ENCODE measurements around the gene ITGB2. TPM values are rescaled to one million over a fixed set of nuclear protein-coding genes. Genes with fewer than 3 reads are reported as not detected.

Gene ITGB2
- total RNA-seq, 1 donor from 2014 or later, result 19.8 TPM

GRCh38 chr21:44948426-44949120 is 27.9 kb upstream of the ITGB2 start:
- H3K9ac ChIP-seq (ENCODE audit: low read depth in 1 of 3, low read length in 3 of 3), result no peak overlapping the region
- H3K4me1 ChIP-seq (ENCODE audit: control insufficient read depth in 3 of 3, insufficient read depth in 3 of 3, low read length in 3 of 3), result peaks cover 43 to 72% (median 64%) of the 10 kb centered on the region in 3 donors
- no peak overlapping the region for H3K4me3 ChIP-seq (ENCODE audit: low read length in 3 of 3)
- no peaks in the 10 kb centered on the region for H3K9me3 ChIP-seq (ENCODE audit: control insufficient read depth in 3 of 3, low read length in 3 of 3)
- H3K27ac ChIP-seq (ENCODE audit: low read depth, low read length), result no peak overlapping the region
- H3K36me3 ChIP-seq (ENCODE audit: control insufficient read depth in 3 of 3, insufficient read depth in 3 of 3, low read length in 3 of 3), result peaks cover 18 to 19% (median 19%) of the 10 kb centered on the region in 3 donors
- no peaks in the 10 kb centered on the region for H3K27me3 ChIP-seq (ENCODE audit: control insufficient read depth in 3 of 3, insufficient read depth in 3 of 3, low read length in 3 of 3)

GRCh38 chr21:44947930-44948331 is 27.2 kb upstream of the ITGB2 start:
- Histone ChIP-seq H3K9ac (ENCODE audit: low read depth in 1 of 3, low read length in 3 of 3) (peak overlapping the region in 1 of 3 donors; percentile 68), H3K36me3 (ENCODE audit: control insufficient read depth in 3 of 3, insufficient read depth in 3 of 3, low read length in 3 of 3) (peaks cover 19 to 21% (median 20%) of the 10 kb centered on the region in 3 donors), H3K27me3 (ENCODE audit: control insufficient read depth in 3 of 3, insufficient read depth in 3 of 3, low read length in 3 of 3) (no peaks in the 10 kb centered on the region), H3K9me3 (ENCODE audit: control insufficient read depth in 3 of 3, low read length in 3 of 3) (no peaks in the 10 kb centered on the region), H3K4me3 (ENCODE audit: low read length in 3 of 3) (peak overlapping the region in 2 of 3 donors; percentile 35 to 43), H3K4me1 (ENCODE audit: control insufficient read depth in 3 of 3, insufficient read depth in 3 of 3, low read length in 3 of 3) (peaks cover 37 to 65% (median 58%) of the 10 kb centered on the region in 3 donors), H3K27ac (ENCODE audit: low read depth, low read length) (peak overlapping the region; percentile 36)

GRCh38 chr21:44947111-44947929 is 26.6 kb upstream of the ITGB2 start:
- Histone ChIP-seq H3K36me3 (ENCODE audit: control insufficient read depth in 3 of 3, insufficient read depth in 3 of 3, low read length in 3 of 3) (peaks cover 19 to 21% (median 20%) of the 10 kb centered on the region in 3 donors), H3K4me1 (ENCODE audit: control insufficient read depth in 3 of 3, insufficient read depth in 3 of 3, low read length in 3 of 3) (peaks cover 33 to 61% (median 53%) of the 10 kb centered on the region in 3 donors)

GRCh38 chr21:44946254-44947041 is 25.7 kb upstream of the ITGB2 start:
- H3K27me3 ChIP-seq (ENCODE audit: control insufficient read depth in 3 of 3, insufficient read depth in 3 of 3, low read length in 3 of 3), result no peaks in the 10 kb centered on the region
- H3K9me3 ChIP-seq (ENCODE audit: control insufficient read depth in 3 of 3, low read length in 3 of 3), result no peaks in the 10 kb centered on the region
- peak overlapping the region in 2 of 3 donors; percentile 14 to 68 for H3K9ac ChIP-seq (ENCODE audit: low read depth in 1 of 3, low read length in 3 of 3)
- H3K4me3 ChIP-seq (ENCODE audit: low read length in 3 of 3), result no peak overlapping the region
- H3K27ac ChIP-seq (ENCODE audit: low read depth, low read length), result peak overlapping the region; percentile 36
- H3K36me3 ChIP-seq (ENCODE audit: control insufficient read depth in 3 of 3, insufficient read depth in 3 of 3, low read length in 3 of 3), result peaks cover 19 to 25% (median 20%) of the 10 kb centered on the region in 3 donors
- H3K4me1 ChIP-seq (ENCODE audit: control insufficient read depth in 3 of 3, insufficient read depth in 3 of 3, low read length in 3 of 3), result peaks cover 38 to 62% (median 54%) of the 10 kb centered on the region in 3 donors

More at GRCh38 chr21:44947111-44947929, 26.6 kb upstream of the ITGB2 start:
- Histone ChIP-seq H3K27ac (ENCODE audit: low read depth, low read length) (peak overlapping the region; percentile 36), H3K4me3 (ENCODE audit: low read length in 3 of 3) (peak overlapping the region in 2 of 3 donors; percentile 35 to 43), H3K27me3 (ENCODE audit: control insufficient read depth in 3 of 3, insufficient read depth in 3 of 3, low read length in 3 of 3) (no peaks in the 10 kb centered on the region), H3K9ac (ENCODE audit: low read depth in 1 of 3, low read length in 3 of 3) (peak overlapping the region in 2 of 3 donors; percentile 14 to 68), H3K9me3 (ENCODE audit: control insufficient read depth in 3 of 3, low read length in 3 of 3) (no peaks in the 10 kb centered on the region)

GRCh38 chr21:44944596-44944995 is 23.9 kb upstream of the ITGB2 start:
- no peak overlapping the region for H3K27ac ChIP-seq (ENCODE audit: low read depth, low read length)
- no peak overlapping the region for H3K9ac ChIP-seq (ENCODE audit: low read depth in 1 of 3, low read length in 3 of 3)
- H3K4me1 ChIP-seq (ENCODE audit: control insufficient read depth in 3 of 3, insufficient read depth in 3 of 3, low read length in 3 of 3), result peaks cover 39 to 61% (median 51%) of the 10 kb centered on the region in 3 donors
- H3K27me3 ChIP-seq (ENCODE audit: control insufficient read depth in 3 of 3, insufficient read depth in 3 of 3, low read length in 3 of 3), result no peaks in the 10 kb centered on the region
- peaks cover 19 to 25% (median 20%) of the 10 kb centered on the region in 3 donors for H3K36me3 ChIP-seq (ENCODE audit: control insufficient read depth in 3 of 3, insufficient read depth in 3 of 3, low read length in 3 of 3)
- H3K4me3 ChIP-seq (ENCODE audit: low read length in 3 of 3), result no peak overlapping the region
- no peaks in the 10 kb centered on the region for H3K9me3 ChIP-seq (ENCODE audit: control insufficient read depth in 3 of 3, low read length in 3 of 3)

- H3K4me3 ChIP-seq (ENCODE audit: low read length in 3 of 3), result no peak overlapping the region
- no peak overlapping the region for H3K27ac ChIP-seq (ENCODE audit: low read depth, low read length)
- peaks cover 40 to 61% (median 50%) of the 10 kb centered on the region in 3 donors for H3K4me1 ChIP-seq (ENCODE audit: control insufficient read depth in 3 of 3, insufficient read depth in 3 of 3, low read length in 3 of 3)
- H3K27me3 ChIP-seq (ENCODE audit: control insufficient read depth in 3 of 3, insufficient read depth in 3 of 3, low read length in 3 of 3), result no peaks in the 10 kb centered on the region
- H3K9ac ChIP-seq (ENCODE audit: low read depth in 1 of 3, low read length in 3 of 3), result no peak overlapping the region
- H3K9me3 ChIP-seq (ENCODE audit: control insufficient read depth in 3 of 3, low read length in 3 of 3), result no peaks in the 10 kb centered on the region
- H3K36me3 ChIP-seq (ENCODE audit: control insufficient read depth in 3 of 3, insufficient read depth in 3 of 3, low read length in 3 of 3), result peaks cover 19 to 25% (median 20%) of the 10 kb centered on the region in 3 donors
Observed at GRCh38 chr21:44943686-44944550, 23.2 kb upstream of the ITGB2 start.

- Histone ChIP-seq H3K36me3 (ENCODE audit: control insufficient read depth in 3 of 3, insufficient read depth in 3 of 3, low read length in 3 of 3) (peaks cover 19 to 25% (median 20%) of the 10 kb centered on the region in 3 donors), H3K27me3 (ENCODE audit: control insufficient read depth in 3 of 3, insufficient read depth in 3 of 3, low read length in 3 of 3) (no peaks in the 10 kb centered on the region), H3K9me3 (ENCODE audit: control insufficient read depth in 3 of 3, low read length in 3 of 3) (no peaks in the 10 kb centered on the region), H3K4me1 (ENCODE audit: control insufficient read depth in 3 of 3, insufficient read depth in 3 of 3, low read length in 3 of 3) (peaks cover 43 to 56% (median 47%) of the 10 kb centered on the region in 3 donors), H3K9ac (ENCODE audit: low read depth in 1 of 3, low read length in 3 of 3) (peak overlapping the region in 1 of 3 donors; percentile 16), H3K4me3 (ENCODE audit: low read length in 3 of 3) (no peak overlapping the region), H3K27ac (ENCODE audit: low read depth, low read length) (no peak overlapping the region)
Observed at GRCh38 chr21:44943005-44943685, 22.4 kb upstream of the ITGB2 start.

- no peak overlapping the region for H3K27ac ChIP-seq (ENCODE audit: low read depth, low read length)
- peaks cover 40 to 50% (median 42%) of the 10 kb centered on the region in 3 donors for H3K4me1 ChIP-seq (ENCODE audit: control insufficient read depth in 3 of 3, insufficient read depth in 3 of 3, low read length in 3 of 3)
- peak overlapping the region in 1 of 3 donors; percentile 16 for H3K9ac ChIP-seq (ENCODE audit: low read depth in 1 of 3, low read length in 3 of 3)
- H3K4me3 ChIP-seq (ENCODE audit: low read length in 3 of 3), result no peak overlapping the region
- H3K9me3 ChIP-seq (ENCODE audit: control insufficient read depth in 3 of 3, low read length in 3 of 3), result no peaks in the 10 kb centered on the region
- no peaks in the 10 kb centered on the region for H3K27me3 ChIP-seq (ENCODE audit: control insufficient read depth in 3 of 3, insufficient read depth in 3 of 3, low read length in 3 of 3)
- peaks cover 19 to 25% (median 20%) of the 10 kb centered on the region in 3 donors for H3K36me3 ChIP-seq (ENCODE audit: control insufficient read depth in 3 of 3, insufficient read depth in 3 of 3, low read length in 3 of 3)
Observed at GRCh38 chr21:44942566-44942965, 21.9 kb upstream of the ITGB2 start.

All from skeletal muscle tissue (tissue), 4 donors.